ENCODE measurements around the gene DOCK8.

Gene DOCK8

DNA sequence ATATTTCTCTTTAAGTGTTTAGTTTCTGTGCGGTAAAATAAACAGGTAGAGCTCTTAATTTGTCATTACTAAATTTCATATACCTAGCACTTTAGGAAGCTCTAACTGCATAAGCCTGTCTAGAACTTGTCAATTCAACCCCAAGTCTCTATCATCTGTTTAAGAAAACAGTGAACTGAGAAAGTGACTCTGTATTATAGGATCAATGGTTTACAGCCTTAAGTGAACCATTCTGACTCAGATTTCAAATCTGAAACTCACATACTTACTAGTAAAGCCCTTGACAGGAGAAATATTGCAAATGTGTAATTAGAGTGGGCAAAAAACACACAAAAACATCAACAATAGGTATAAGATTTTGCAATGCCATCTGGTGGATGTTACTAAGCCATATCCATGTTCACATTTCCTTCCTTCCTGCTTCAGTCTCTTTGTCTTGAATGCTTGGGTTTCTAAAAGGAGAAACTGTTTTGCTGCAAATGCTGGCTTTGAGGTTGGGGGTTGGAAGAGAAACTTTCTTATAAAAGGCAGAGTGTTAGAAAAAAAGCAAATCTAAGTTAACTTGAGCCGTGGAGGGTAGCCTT is 101.8 kb downstream of the DOCK8 start:
- DNase-seq: no peak

DNA sequence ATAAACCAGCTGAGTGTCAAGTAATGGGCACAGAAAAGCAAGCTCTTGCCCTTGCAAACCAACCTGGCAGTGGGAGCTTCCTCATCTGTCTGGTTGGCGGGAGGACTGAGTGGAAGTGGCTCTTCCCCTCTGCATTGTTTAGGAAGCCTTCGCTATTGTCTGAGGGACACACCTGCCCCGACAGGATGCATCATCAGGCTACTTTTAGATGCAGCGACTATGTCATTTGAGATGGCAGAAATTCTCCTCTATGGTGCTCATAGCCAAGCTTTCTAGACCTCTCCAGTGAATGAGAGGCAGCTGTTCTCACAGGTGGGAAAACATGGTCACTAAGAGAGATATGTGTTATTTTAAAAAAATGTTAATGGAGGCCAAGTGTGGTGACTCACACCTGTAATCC is 104.0 kb downstream of the DOCK8 start:
- no peak for DNase-seq

DNA sequence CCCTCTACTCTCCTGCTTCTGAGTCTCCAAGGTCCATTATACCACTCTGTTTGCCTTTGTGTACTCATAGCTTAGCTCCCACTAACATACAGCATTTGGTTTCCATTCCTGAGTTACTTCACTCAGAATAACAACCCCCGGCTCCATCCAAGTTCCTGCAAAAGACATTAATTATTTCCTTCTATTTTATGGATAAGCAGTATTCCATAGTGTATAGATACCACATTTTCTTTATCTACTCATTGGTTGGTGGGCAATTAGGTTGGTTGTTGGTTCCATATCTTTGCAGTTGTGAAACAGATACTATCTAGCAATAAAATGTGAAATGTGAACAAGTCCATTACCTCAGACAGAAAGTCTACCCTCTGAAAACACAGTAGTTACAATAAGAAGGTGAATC is 110.3 kb downstream of the DOCK8 start:
- DNase-seq: no peak

DNA sequence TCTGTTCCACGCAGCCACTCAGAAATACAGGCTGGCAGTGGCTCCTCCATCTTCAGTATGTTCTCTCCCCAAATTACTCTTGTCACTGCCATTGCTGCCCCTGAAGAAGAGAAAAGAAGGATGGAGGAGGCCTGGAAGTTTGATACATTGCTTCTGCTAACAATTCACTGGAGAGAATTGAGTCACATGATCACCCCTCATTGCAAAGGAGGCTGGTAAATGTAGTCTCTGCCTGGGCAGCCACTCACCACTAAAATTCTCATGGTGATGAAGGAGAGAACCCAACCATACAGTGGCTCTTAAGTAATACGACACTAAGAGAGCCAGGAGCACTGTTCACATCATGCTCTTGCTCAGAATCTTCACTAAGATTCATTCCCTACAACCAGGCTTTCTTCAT is 112.0 kb downstream of the DOCK8 start:
- DNase-seq: no peak

DNA sequence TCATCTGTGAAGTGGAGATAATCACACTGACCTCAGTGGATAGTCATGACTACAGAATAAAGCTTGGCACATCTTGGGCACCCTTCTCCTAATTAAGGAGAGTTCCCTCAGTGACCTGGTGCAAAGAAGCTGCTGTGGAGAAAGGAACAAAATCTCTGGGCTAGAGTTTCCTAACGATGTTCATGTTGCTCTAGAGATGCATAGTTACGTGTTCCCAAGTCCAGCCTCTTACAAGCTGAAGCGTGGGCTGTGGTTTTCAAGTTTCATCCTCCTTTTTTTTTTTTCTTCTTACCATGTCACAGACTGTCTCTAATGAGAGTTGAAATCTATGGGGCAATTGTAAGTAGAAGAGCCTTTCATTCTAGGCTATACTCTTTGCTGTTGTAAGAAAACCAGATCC is 113.8 kb downstream of the DOCK8 start:
- no peak for DNase-seq

DNA sequence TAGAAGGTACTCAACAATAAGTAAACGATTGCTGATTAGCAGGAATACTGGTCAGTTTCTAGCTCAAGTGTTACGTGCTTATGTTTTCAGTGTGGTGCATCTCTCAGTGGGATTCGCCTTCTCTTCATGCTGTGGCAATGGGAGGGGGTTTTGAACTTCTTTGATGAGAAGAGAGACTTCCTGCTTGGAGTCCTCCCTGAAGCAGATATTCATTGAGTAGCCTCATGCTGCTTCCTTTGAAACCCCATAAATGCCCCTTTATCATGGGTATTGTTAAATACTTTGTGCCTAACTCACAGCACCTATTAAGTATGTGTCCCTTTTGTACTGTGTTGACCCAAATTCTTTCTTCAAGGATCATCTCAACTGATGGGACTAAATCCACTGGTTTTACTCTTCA is 116.5 kb downstream of the DOCK8 start:
- DNase-seq: no peak

DNA sequence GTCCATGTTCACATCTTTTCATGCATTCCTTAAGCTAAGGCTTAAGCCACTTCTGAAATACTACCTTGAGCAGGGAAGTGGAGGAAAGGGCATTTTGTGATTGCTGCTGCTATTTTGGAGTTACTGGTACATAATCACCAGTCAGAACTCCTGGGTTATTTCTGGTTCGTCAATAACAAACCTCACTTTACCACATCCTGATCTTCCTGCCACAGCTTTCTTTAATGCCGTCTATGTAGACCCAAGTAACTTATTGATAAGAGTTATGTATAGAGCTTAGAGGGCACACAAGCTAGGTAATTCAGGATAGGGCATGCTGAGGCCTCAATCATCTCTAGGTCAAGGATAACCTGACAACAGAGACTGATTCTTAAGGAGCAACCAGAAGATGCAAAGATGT is 120.7 kb downstream of the DOCK8 start:
- no peak for DNase-seq

DNA sequence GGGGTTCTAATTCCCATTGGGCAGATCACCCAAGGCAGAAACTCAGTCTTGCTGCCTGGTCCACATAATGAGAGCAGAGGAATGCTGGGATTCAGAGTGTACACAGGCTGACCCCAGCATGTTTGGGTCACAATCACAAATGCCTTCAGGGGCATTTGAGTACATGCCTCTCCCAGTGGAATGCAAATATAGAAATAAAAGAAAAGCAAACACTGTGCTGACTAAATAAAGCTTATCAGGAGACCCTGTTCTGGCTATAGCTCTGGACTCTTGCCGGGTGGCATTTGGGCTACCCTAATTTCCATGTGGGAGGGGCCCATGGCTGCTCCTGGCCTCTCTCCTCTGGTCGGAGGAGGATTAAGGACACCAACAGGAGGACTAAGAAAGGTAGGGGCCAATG is 121.4 kb downstream of the DOCK8 start:
- no peak for DNase-seq

DNA sequence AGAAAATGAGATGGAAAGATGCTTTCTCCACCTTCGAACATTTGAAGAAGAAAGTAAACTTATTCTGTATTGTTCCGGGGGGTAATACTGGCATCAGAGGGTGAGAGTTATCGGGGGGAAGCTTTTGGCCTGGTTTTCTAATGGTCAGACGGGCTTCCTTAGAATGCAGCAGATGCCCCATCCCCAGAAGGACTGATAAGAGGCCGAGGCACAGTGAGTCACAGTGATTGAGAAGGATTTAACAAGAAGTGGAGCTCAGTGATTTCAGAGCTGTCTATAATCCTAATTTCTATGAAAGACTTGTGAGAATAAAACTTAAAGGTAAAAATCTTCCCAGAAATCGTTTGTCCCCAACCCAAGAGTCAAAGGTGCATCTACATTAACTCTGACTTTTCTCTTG is 123.9 kb downstream of the DOCK8 start:
- DNase-seq: no peak

DNA sequence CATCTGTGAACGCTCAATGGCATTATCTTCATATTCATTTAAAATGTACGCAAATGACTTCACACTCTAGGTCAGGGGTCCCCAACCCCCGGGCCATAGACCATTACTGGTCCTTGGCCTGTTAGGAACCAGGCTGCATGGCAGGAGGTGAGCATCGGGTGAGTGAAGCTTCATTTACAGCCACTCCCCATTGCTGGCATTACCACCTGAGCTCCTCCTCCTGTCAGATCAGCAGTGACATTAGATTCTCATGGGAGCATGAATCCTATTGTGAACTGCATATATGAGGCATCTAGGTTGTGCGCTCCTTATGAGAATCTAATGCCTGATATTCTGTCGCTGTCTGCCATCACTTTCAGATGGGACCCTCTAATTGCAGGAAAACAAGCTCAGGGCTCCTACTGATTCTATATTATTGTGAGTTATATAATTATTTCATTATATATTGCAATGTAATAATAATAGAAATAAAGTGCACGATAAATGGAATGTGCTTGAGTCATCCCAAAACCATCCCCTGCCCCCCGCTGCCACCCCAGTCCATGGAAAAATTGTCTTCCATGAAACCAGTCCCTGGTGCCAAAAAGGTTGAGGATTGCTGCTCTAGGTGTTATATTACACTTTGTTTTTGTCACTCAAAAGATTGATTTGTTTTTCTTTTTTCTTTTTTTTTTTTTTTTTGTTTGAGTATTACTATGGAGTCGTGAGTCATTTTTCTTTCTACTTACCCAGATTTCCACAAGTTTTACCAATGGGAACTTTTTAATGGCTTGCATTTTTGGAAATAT is 127.2 kb downstream of the DOCK8 start:
- DNase-seq: no peak

DNA sequence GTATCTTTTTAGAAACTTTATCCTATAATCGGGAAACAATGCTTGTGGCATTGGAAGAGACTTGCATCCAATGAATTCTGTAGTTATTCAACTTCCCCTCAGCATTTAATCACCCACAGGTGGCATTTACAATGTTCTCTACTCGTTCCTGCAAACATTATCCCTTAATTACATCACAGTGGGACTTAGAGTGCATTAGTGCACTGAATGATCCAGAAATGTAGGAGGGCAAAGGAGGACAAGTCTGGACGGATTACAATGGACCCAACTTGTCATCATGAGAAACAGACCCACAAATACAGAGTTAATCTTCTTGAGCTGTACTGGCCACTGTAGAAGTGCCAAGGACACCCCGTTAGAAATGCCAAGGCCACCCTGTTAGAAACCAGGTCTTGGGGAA is 129.1 kb downstream of the DOCK8 start:
- no peak for DNase-seq

DNA sequence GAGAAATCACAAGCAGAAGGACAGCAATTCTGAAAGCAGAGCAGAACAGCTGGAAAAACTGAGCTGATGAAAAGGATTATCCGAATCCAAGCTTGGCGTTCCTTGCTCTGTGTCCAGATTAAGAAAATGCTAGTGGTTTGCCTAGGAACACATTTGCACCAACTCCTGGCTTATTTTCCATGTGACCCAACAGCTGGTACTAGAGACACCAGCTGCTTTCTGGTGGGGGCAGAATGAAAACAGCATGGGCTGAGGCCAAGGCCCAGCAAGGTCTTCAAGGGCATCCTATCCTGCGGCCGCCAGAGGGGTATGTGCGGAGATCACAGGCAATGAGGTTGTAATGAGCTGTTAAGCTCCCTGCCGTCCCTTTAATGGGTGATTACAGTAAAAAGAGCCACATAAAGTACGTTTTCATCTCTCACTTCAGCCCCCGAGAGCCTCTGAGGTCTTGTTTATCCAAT is 131.5 kb downstream of the DOCK8 start:
- no peak for DNase-seq

DNA sequence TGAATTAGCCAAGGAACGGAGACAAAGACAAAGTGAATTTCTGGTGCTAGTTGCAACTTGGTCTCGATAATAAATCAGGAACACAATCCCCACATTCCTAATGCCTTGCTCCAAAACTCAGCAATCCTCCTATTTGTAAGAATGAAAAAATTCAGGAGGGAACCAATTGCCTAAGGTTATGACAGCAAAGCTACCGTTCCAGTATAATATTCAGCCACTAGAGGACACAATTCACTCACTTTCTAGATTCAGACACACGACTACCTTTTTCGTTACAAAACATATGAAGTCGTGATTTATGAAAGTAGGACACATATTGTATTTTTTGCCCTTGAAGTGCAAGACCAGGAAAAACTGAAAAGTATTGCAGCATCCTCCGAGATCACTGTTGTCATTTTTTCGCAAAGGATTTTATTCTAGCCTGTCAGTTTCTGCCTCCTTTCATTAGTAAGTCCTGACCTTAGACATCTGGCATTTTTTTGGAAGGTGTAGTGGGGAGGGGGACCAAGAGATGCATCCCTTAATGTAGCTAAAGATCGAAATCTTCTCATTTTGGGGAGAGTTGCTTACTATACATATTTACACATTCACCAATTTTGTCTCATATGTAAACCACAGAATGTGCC is 133.1 kb downstream of the DOCK8 start:
- no peak for DNase-seq

DNA sequence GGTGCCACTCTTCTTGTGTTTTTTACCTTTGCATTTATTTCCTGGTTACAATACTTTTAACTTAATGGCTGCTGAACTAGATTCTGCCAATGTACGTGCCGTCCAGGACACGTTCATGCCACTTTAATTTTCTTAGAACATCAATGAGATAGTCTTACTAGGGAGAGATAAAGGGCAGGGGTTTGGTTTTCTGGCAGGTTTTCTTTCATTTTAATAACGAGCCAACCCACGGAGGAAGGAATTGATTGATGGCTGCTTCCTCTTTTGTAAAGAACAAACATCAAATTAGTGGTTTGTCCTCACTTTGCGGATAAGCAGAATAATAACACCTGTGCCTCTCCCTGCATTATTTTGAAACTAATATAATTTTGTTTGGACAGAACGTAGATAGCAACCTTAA is 135.7 kb downstream of the DOCK8 start:
- no peak for DNase-seq

DNA sequence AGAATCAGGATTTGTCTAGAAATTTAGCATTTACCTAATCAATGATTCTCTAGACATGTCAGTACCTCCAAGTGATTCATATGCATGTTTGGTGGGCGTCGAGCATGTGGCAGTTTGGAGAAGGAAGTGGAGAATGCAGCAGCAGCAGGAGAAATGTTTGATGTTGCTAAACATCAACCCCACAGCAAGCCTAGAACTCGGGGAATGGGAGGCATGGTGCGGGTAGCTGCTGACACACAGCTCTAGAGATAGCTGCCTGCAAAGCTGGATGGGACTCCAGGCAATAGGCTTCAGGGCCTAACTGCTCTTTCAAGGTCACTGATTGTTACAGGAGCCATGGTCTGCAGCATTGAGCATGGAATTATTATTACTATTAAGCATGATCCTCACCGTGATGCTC is 137.3 kb downstream of the DOCK8 start:
- no peak for DNase-seq

DNA sequence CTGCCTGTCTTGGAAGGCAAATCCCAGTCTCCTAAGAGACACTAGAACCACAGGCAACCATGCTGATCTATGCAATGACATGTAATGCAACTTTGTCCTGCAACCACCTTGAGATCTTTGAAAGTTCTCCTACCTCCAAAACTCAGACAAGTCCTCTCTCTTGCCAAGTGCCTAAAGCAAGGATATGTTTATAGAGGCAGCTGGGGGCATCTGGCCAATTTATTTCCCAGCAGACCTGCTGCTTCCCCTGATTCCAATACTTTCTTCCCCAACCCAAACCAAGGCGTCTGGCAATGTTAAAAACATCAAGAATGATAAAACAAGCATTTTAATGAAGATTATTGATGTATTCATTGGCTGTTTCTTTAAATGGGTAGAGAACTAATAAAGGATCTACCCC is 138.4 kb downstream of the DOCK8 start:
- DNase-seq: no peak

DNA sequence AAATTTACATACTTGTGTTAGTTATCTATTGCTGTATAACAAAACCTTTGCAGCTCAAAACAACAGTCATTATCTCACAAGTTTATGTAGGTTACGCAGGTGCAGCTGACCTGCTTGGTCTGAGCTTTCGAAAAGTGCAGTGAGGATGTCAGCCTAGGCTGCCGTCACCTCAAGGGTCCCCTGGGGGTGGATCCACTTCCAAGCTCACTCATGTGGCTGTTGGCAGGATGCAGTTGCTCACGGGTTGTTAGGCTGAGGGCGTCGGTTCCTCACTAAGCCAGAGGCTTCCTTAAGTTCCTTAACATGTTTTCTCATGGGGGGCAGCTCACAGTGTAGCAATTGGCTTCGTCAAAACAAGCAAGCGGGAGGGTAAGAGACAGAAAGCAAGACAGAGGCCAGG is 139.8 kb downstream of the DOCK8 start:
- DNase-seq: no peak

DNA sequence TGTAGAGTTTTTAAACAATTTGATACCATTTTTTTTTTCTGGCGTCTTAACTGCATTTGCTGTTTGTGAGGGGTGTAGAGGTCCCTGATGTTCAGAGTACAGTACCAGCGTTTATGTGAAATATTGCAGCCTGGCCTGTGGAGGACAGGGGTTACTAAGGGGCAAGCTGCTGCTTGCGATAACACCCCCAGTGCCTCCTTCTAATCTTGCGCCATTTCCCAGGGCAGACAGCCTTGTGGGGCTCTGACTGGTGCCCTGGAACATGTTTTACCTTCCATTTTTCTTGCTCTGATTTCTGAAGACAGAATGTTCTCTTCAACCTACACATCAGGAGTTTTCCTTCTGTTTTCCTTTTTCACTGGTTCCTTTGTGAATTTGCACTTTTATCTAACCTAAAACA is 142.9 kb downstream of the DOCK8 start:
- no peak for DNase-seq

DNA sequence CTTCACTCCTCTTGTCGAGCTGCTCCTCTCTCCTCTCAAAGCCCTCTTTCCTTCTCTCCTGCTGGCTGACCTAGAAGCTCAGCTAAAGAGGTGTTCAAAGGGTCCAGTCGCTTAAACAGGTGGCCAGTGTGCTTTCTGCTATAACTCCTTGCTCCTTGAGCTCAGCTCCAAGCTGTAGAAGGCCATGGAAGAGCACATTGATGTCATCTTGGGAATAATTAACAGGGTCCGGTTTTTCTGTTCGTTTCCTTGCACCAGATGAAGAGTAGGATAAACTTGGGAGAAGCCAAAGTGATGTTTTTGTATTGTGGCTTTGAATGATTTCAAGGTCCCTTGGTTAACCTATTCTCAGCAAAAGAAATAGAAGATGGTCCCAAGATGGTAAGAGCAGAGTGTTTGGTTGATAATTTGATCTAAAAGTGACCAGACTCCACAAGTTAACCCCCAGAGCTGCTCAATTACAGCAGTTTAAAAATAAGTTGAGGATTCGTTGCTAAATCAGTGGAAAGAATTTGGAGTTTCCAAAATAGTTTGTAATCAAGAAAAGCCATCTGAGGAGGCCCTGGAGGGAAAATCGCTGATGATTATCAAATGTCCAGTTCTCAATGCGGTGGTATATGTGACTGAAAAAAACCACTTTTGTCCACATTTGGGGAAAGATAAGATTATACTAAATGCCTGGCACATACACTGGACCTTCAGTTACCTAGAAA is 148.1 kb downstream of the DOCK8 start:
- DNase-seq: no peak

DNA sequence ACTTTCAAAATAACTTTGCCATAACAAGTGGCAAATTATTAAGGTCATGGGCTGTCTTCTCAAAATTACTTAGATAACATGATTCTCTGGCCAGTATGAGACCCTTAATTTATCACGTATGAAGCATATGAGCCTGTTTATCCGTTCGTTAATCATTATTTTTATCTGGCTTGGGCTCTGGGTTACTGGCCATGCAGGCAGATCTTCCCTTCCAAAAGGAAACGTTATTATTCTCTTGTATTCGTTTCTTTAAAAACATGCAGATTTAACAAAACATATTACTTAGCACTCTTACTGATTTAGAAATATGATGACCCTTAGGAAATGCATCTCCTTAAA is 148.6 kb downstream of the DOCK8 start:
- DNase-seq: no peak

DNA sequence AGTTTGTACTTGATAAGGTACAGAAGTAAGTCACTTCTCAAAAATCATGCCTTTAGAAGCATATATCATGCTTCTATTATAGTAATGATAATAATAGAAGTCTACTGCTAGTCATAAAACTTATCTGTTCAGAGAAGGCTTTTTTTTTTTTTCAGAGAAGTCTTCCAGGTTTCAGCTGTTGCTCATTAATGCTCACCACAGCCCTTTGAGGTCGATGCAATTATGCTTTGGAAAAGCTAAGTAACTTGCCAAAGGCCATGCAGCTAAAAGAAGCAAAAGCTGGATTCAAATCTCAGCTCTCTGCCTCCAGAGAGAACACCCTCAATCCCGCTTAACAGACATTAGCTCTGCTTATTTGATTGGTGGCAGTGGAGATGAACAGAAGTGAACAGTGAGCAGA is 150.8 kb downstream of the DOCK8 start:
- no peak for DNase-seq

DNA sequence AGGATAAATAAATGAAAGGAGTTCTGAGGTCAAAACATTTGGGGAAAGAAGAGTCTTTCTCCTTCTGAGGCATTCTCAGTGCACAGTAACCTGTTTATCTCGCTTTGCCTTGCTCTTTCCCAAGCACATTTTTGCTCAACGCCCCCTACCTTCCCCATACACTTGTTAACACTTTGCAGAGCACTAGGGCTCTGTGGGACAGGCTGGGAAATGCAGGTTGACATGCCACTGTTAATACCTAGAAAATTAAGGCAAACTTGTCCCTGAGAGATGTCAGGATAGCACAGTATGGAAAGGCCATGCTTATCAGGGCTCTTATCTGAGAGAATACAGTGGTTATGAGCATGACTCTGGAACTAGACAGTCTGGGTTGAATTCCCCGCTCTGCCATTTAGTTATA is 152.0 kb downstream of the DOCK8 start:
- DNase-seq: no peak

DNA sequence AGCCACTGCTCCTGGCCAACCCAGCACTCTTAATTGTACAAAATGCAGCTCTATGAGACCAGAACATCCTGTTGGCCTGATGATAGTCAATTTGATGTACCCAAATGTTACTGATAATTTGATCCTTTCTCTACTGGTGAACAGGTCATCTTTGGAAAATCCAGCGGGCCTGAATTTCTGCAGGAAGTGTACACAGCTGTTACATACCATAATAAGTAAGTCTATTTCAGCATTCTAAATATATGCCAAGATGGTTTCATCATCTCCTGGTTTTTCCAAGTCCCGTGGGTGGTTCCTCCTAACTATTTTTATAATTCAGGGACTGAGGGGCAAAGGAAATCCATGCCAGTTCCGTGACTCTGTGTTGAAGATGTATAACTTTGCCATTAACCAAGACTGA is 155.4 kb downstream of the DOCK8 start:
- no peak for DNase-seq

DNA sequence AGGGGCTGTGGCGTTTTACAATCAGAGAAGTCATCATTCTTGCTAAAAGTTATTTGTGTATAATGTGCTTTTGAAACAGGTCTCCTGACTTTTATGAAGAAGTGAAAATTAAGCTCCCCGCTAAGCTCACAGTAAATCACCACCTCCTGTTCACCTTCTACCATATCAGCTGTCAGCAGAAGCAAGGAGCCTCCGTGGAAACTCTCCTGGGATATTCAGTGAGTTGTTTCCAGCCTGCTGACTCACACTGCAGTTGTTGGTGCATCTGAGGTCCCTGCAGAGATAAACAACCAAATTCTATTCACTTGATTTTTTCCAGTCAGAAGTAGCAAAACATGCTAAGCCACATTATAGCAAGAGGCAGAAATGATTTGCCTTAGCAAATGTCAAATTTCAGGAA is 156.7 kb downstream of the DOCK8 start:
- no peak for DNase-seq

Measured in GOT3 (cell line).